ENCODE measurements around the gene ORC3.

DNA sequence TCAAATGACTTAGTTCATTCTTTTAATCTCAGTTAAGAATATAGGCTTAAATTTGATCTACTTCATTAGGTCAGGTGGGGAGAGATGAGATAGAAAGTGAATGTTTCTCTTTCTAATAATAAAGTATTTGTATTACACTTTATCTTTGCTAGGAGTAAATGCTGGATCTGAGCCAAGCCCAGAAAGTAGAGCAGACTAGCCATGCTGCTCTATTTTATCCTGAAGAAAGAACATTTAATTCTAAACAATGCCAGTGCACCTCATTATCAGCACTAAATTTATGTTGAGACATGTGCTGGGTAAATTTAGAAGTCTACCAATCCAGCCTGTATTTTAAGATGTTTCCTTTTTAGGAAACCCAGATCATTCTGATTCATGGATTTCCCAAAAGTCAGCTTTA lies 68.6 kb downstream of the ORC3 start:
- TF ChIP-seq, protein P1, sequence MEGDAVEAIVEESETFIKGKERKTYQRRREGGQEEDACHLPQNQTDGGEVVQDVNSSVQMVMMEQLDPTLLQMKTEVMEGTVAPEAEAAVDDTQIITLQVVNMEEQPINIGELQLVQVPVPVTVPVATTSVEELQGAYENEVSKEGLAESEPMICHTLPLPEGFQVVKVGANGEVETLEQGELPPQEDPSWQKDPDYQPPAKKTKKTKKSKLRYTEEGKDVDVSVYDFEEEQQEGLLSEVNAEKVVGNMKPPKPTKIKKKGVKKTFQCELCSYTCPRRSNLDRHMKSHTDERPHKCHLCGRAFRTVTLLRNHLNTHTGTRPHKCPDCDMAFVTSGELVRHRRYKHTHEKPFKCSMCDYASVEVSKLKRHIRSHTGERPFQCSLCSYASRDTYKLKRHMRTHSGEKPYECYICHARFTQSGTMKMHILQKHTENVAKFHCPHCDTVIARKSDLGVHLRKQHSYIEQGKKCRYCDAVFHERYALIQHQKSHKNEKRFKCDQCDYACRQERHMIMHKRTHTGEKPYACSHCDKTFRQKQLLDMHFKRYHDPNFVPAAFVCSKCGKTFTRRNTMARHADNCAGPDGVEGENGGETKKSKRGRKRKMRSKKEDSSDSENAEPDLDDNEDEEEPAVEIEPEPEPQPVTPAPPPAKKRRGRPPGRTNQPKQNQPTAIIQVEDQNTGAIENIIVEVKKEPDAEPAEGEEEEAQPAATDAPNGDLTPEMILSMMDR (conservative IDR thresholded peaks at IDR 0.05; ENCODE audit: low read depth, low read length): no peak
- TF ChIP-seq EZH2 (IDR thresholded peaks at IDR 0.05; ENCODE audit: borderline replicate concordance, low read depth, low read length, poor library complexity, severe bottlenecking): no peak
